Ascending aorta (tissue), 2 donors: ENCODE data around the gene DENND5A. TPM values are rescaled to one million over a fixed set of nuclear protein-coding genes. Genes with fewer than 3 reads are reported as not detected.

Source experiments
- DNase-seq, 2 donors: peaks; one replicate each; pipeline ENCODE4 v3.0.0-alpha.2; 2019; ENCODE audit warnings: low spot score in 2 of 2
- H3K27ac ChIP-seq, 2 donors: fragments of 200-600 bp; sonication (generic); one replicate each; pipeline ENCODE4 v1.5.1; 2016 to 2017; ENCODE audit warnings: mild to moderate bottlenecking in 1 of 2
- H3K27me3 ChIP-seq: fragments of 200-600 bp; sonication (generic); one replicate; pipeline ENCODE4 v1.5.1; 2017
- H3K36me3 ChIP-seq, 2 donors: fragments of 200-600 bp; sonication (generic); one replicate each; pipeline ENCODE4 v1.5.1; 2016
- H3K4me1 ChIP-seq, 2 donors: fragments of 200-600 bp; sonication (generic); one replicate each; pipeline ENCODE4 v1.5.1; 2016 to 2017; ENCODE audit warnings: mild to moderate bottlenecking in 1 of 2
- H3K4me3 ChIP-seq, 2 donors: fragments of 200-600 bp; sonication (generic); one replicate each; pipeline ENCODE4 v1.5.1; 2016 to 2017; ENCODE audit warnings: mild to moderate bottlenecking in 1 of 2
- H3K9me3 ChIP-seq, 2 donors: fragments of 200-600 bp; sonication (generic); one replicate each; pipeline ENCODE4 v1.5.1; 2016
- intact Hi-C: fragments of 100-400 bp; cut with DNase I; formaldehyde crosslinking; loops from one replicate; pipeline ENCODE4 v1.15.1; 2023
- total RNA-seq: library from RNA; depleted of rRNA; stranded (reverse); fragments of >200 nt; gene quantifications from one replicate; pipeline ENCODE4 v1.1.0, GENCODE V29; 2016
- TF ChIP-seq, protein P1 (sequence below), 3 experiments: fragments of 200-600 bp in 2 of 3; fragments of 450-650 bp in 1 of 3; sonication (generic) in 2 of 3; IDR thresholded peaks; one replicate each; pipeline ENCODE4 v1.5.1; 2016 to 2019; ENCODE audit warnings: antibody characterized with exemption in 3 of 3, mild to moderate bottlenecking in 1 of 3, moderate library complexity in 1 of 3

Gene DENND5A
- total RNA-seq, 1 donor from 2014 or later = 111 TPM

DNA sequence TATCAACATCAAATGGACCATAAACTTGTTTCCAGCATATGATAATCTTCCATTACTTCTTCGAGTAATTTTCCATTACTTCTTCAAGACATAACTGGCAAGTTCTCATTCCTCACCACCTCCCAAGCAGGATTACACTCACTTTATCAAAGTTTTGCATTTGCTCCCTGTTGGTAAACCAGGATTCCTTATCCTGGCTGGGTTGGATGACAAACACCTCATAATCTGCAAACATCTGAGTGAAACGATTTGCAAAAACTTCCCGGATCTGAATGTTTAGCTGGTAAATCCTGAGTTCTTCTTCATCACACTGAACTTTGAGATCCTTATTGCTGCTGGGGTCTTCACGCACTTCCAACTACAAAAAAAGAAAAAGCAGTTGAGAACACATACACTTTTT lies 86.4 kb downstream of the DENND5A start:
- TF ChIP-seq, protein P1, sequence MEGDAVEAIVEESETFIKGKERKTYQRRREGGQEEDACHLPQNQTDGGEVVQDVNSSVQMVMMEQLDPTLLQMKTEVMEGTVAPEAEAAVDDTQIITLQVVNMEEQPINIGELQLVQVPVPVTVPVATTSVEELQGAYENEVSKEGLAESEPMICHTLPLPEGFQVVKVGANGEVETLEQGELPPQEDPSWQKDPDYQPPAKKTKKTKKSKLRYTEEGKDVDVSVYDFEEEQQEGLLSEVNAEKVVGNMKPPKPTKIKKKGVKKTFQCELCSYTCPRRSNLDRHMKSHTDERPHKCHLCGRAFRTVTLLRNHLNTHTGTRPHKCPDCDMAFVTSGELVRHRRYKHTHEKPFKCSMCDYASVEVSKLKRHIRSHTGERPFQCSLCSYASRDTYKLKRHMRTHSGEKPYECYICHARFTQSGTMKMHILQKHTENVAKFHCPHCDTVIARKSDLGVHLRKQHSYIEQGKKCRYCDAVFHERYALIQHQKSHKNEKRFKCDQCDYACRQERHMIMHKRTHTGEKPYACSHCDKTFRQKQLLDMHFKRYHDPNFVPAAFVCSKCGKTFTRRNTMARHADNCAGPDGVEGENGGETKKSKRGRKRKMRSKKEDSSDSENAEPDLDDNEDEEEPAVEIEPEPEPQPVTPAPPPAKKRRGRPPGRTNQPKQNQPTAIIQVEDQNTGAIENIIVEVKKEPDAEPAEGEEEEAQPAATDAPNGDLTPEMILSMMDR (IDR thresholded peaks at IDR 0.05) = no peak
- Histone ChIP-seq H3K27me3 (no peaks in the 10 kb centered on the region), H3K4me1 (no peaks in the 10 kb centered on the region), H3K27ac (no peak overlapping the region), H3K9me3 (no peaks in the 10 kb centered on the region), H3K36me3 (peaks cover 30 to 48% of the 10 kb centered on the region in 2 donors), H3K4me3 (no peak overlapping the region)
- intact Hi-C loops = no loop called here
- DNase-seq = no peak

DNA sequence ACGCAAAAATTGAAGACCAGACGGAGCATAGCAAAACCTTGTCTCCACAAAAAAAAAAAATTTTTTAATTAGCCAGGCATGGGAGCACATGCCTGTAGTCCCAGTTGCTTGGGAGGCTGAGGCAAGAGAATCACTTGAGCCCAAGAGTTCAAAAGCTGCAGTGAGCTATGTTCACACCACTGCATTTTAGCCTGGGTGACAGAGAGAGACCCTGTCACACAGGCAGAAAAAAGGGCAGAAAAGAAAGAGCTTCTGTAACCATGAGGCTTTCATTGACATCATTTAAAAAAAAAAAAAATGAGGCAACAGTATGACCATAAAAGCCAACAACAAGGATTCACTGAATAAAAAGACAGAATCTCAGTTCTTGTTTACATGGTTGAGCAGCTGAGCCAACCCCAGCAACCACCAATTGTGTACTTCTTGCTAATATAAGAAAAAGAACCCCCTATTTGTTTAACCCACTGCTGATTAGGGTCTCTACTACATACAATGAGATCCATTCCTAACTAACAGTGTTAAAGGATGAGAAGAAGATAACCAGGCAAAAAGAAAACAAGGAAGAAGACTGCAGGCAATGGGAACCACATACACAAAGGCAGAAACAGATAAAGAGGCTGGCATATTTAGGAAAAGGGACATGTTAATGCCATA lies 87.6 kb downstream of the DENND5A start:
- intact Hi-C loops = no loop called here
- DNase-seq = no peak
- Histone ChIP-seq H3K4me1 (no peaks in the 10 kb centered on the region), H3K9me3 (no peaks in the 10 kb centered on the region), H3K27ac (no peak overlapping the region), H3K4me3 (no peak overlapping the region), H3K36me3 (peaks cover 36 to 57% of the 10 kb centered on the region in 2 donors), H3K27me3 (no peaks in the 10 kb centered on the region)
- TF ChIP-seq, protein P1 (IDR thresholded peaks at IDR 0.05) = no peak

DNA sequence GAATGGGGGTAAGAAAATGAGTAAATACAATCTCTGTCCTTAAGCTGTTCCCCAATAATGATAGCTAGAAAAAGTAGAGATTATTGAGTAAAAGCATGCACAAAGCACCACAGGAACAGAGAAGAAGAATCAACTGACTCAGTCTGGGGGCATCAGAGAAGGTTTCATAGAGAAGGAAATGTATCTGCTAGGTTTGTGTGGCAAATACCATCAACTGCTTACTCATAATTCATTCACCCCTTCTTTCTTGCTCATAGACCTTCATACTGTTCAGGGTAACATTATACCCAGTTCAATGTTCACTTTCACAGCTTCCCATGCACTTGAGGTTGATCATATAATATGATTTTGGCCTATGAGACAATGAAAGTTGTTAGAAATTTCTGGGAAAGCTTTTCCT lies 88.6 kb downstream of the DENND5A start:
- intact Hi-C loops = no loop called here
- Histone ChIP-seq H3K4me3 (no peak overlapping the region), H3K27ac (no peak overlapping the region), H3K36me3 (peaks cover 36 to 60% of the 10 kb centered on the region in 2 donors), H3K27me3 (no peaks in the 10 kb centered on the region), H3K4me1 (no peaks in the 10 kb centered on the region), H3K9me3 (no peaks in the 10 kb centered on the region)
- DNase-seq = no peak
- TF ChIP-seq, protein P1 (IDR thresholded peaks at IDR 0.05) = no peak

DNA sequence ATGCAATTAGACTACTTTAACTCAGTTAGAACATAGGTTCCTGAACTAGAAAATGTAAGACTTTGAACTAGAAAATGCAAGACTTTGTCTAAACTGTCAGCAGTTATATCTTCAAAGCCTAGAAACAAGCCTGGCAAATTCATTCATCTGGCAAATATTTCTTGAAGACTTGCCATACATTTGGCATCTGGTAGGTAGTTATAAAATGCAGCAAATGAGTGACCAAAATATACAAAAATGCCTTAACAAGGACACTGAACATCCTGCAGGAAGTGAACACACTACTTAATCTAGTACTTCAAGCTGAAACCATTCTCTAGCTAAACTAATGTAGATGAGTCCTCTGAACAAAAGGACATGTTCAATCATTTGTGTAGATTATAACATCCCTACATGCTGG lies 89.0 kb downstream of the DENND5A start:
- H3K36me3 ChIP-seq = peaks cover 36 to 60% of the 10 kb centered on the region in 2 donors
- TF ChIP-seq, protein P1 (IDR thresholded peaks at IDR 0.05) = no peak
- intact Hi-C loops = no loop called here

DNA sequence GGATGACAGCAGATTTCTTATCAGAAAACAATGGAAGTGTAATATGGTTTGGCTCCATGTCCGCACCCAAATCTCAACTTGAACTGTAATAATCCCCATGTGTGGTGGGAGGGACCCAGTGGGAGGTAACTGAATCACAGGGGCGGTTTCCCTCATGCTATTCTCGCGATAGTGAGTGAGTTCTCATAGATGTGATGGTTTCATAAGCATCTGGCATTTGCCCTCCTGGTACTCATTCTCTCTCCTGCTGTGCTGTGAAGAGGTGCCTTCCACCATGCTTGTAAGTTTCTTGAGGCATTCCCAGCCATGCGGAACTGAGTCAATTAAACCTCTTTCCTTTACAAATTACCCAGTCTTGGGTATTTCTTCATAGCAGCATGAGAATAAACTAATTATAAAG lies 92.8 kb downstream of the DENND5A start:
- no peak overlapping the region for H3K27ac ChIP-seq
- H3K9me3 ChIP-seq = no peaks in the 10 kb centered on the region
- no peak for DNase-seq
- peaks cover 31 to 53% of the 10 kb centered on the region in 2 donors for H3K36me3 ChIP-seq
- TF ChIP-seq, protein P1 (IDR thresholded peaks at IDR 0.05) = no peak
- no peak overlapping the region for H3K4me3 ChIP-seq
- intact Hi-C loops = no loop called here
- H3K4me1 ChIP-seq = no peaks in the 10 kb centered on the region
- H3K27me3 ChIP-seq = no peaks in the 10 kb centered on the region

More for the DNA sequence above, 89.0 kb downstream of the DENND5A start:
- Histone ChIP-seq H3K4me1 (no peaks in the 10 kb centered on the region), H3K27me3 (no peaks in the 10 kb centered on the region), H3K4me3 (no peak overlapping the region), H3K9me3 (no peaks in the 10 kb centered on the region), H3K27ac (no peak overlapping the region)
- no peak for DNase-seq
